ENCODE results near the gene KRT33B.

Gene KRT33B

DNA sequence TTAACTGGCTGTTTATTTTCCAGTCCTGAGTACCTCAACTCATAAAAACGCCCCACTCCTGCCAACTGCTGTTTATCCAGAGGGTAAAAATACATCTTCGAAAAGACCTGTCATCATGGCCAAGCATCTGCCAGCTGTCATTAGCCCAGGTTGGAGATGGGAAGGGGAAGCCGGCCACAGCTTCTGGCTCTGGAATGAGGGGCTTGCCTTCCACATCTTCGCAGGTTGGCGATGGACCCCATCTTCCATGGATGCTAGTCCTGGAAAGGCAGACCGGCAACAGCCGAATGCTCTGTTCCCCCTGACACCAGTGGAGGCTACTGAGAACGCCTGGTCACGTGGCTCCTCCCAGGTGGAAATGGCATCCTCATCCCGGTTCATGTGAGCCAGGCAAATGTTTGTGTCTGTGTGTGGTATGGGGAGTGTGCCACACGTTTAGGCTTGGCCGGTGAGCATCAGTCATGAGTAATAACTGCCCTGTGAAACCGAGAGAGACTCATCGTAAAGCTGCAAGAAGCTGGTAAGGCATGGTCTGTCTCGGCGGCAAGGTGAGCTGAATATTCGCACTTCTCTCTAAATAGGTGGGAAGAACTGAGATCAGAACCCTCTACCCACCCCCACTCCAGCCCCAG lies 53.7 kb downstream of the KRT33B start:
- no peaks in the 10 kb centered on the region for H3K27me3 ChIP-seq (replicated peaks in 2 of 5; ENCODE audit: control insufficient read depth in 4 of 5, insufficient read depth in 5 of 5, low read length in 4 of 5)
- H3K4me1 ChIP-seq (ENCODE audit: control extremely low read depth in 1 of 4, control insufficient read depth in 4 of 4, insufficient read depth in 4 of 4, low read length in 3 of 4), result no peaks in the 10 kb centered on the region
- POLR2A ChIA-PET, result no interaction called here
- no peak overlapping the region for H3K27ac ChIP-seq (ENCODE audit: insufficient read depth in 1 of 2, low read depth in 1 of 2, low read length in 2 of 2, poor library complexity in 1 of 2, severe bottlenecking in 2 of 2)
- no peak overlapping the region for H3K4me3 ChIP-seq (ENCODE audit: control insufficient read depth in 1 of 7, extremely low read depth in 1 of 7, insufficient read depth in 4 of 7, low read depth in 2 of 7, low read length in 6 of 7)
- CTCF ChIA-PET, result interaction anchor here (0.6 kb wide), 1 partner anchor 346 kb away, joined by 3 read pairs; no protein-coding TSS in a partner anchor
- DNase-seq, result no peak
- peaks cover 0 to 9% (median 0%) of the 10 kb centered on the region in 5 experiments for H3K9me3 ChIP-seq (ENCODE audit: control extremely low read depth in 1 of 5, control insufficient read depth in 4 of 5, insufficient read depth in 2 of 5, low read depth in 1 of 5, low read length in 4 of 5)
- WGBS (ENCODE audit: insufficient coverage), result 90% methylated on average over 9 of the region's 17 CpGs
- H3K36me3 ChIP-seq (ENCODE audit: control insufficient read depth in 4 of 4, insufficient read depth in 4 of 4, low read length in 3 of 4), result no peaks in the 10 kb centered on the region

- ChIA-PET CTCF (no interaction called here), POLR2A (no interaction called here)
- H3K27ac ChIP-seq (ENCODE audit: insufficient read depth in 1 of 2, low read depth in 1 of 2, low read length in 2 of 2, poor library complexity in 1 of 2, severe bottlenecking in 2 of 2), result no peak within 1 kb of the TSS
- DNase-seq, result no peak
- peaks cover 0 to 8% (median 0%) of the 10 kb centered on the region in 5 experiments for H3K9me3 ChIP-seq (ENCODE audit: control extremely low read depth in 1 of 5, control insufficient read depth in 4 of 5, insufficient read depth in 2 of 5, low read depth in 1 of 5, low read length in 4 of 5)
- WGBS (ENCODE audit: insufficient coverage), result 95% methylated on average over 22 of the region's 24 CpGs
- H3K4me3 ChIP-seq (ENCODE audit: control insufficient read depth in 1 of 7, extremely low read depth in 1 of 7, insufficient read depth in 4 of 7, low read depth in 2 of 7, low read length in 6 of 7), result no peak within 1 kb of the TSS
- H3K4me1 ChIP-seq (ENCODE audit: control extremely low read depth in 1 of 4, control insufficient read depth in 4 of 4, insufficient read depth in 4 of 4, low read length in 3 of 4), result no peaks in the 10 kb centered on the region
- H3K27me3 ChIP-seq (replicated peaks in 2 of 5; ENCODE audit: control insufficient read depth in 4 of 5, insufficient read depth in 5 of 5, low read length in 4 of 5), result no peaks in the 10 kb centered on the region
- no peaks in the 10 kb centered on the region for H3K36me3 ChIP-seq (ENCODE audit: control insufficient read depth in 4 of 4, insufficient read depth in 4 of 4, low read length in 3 of 4)
Observed at GRCh38 chr17:41315204-41315794, 54.3 kb downstream of the KRT33B start, which contains the start of gene KRTAP17-1. Gene KRTAP17-1, minus strand, starts transcription at chr17:41315710. Its CDS starts 60 bp downstream, at chr17:41315650.
